H1 (cell line): ENCODE measurements around the gene BTBD9. TPM values are rescaled to one million over a fixed set of nuclear protein-coding genes. Genes with fewer than 3 reads are reported as not detected.

ENCODE experiments used
- CTCF ChIA-PET: fragments of 300-600 bp; sonication (Branson Sonifier 250); formaldehyde crosslinking; loops from one replicate; lab custom pipeline; 2021; ENCODE audit not compliant: partially characterized antibody; lab: Charles Lee
- POLR2A ChIA-PET: fragments of 300-600 bp; sonication (Branson Sonifier 250); formaldehyde crosslinking; loops from one replicate; lab custom pipeline; 2021; ENCODE audit warnings: inconsistent platforms; ENCODE audit not compliant: partially characterized antibody; lab: Charles Lee
- DNase-seq, 2 experiments: peaks; one replicate each; pipeline versions ENCODE4 v3.0.0 to v3.0.0-alpha.2; 2010 to 2022; ENCODE audit warnings: low spot score in 2 of 2, low read depth in 1 of 2, mixed read lengths in 1 of 2
- FAIRE-seq: peaks from 2 replicates; lab custom pipeline; 2011; peaks lifted over from hg19 to GRCh38; lab: Jason Lieb, UNC
- H2AFZ ChIP-seq: 2 replicates; pipeline ENCODE4 v1.8.1; 2012; ENCODE audit warnings: low read length, inconsistent platforms
- H2AK5ac ChIP-seq: 2 replicates; pipeline ENCODE4 v1.6.1; 2013; ENCODE audit warnings: low read depth, low read length
- H2BK120ac ChIP-seq: replicated peaks from 2 replicates; pipeline ENCODE3; 2013; ENCODE audit warnings: low read depth, low read length, inconsistent platforms
- H2BK12ac ChIP-seq: 2 replicates; pipeline ENCODE4 v1.6.1; 2013; ENCODE audit warnings: low read depth, low read length
- H2BK15ac ChIP-seq: 2 replicates; pipeline ENCODE4 v1.6.1; 2013; ENCODE audit warnings: low read length
- H2BK20ac ChIP-seq: 2 replicates; pipeline ENCODE4 v1.6.1; 2013; ENCODE audit warnings: low read length
- H2BK5ac ChIP-seq: 2 replicates; pipeline ENCODE4 v1.6.1; 2013; ENCODE audit warnings: low read depth, low read length
- H3K14ac ChIP-seq: 2 replicates; pipeline ENCODE4 v1.6.1; 2013; ENCODE audit warnings: inconsistent platforms; ENCODE audit not compliant: insufficient read length
- H3K18ac ChIP-seq: 2 replicates; pipeline ENCODE4 v1.6.1; 2013; ENCODE audit warnings: low read length; ENCODE audit errors: extremely low read depth
- H3K23ac ChIP-seq: 2 replicates; pipeline ENCODE4 v1.6.1; 2013; ENCODE audit warnings: inconsistent platforms; ENCODE audit not compliant: insufficient read length
- H3K23me2 ChIP-seq: 2 replicates; pipeline ENCODE4 v1.6.1; 2013; ENCODE audit warnings: low read depth, low read length
- H3K27ac ChIP-seq: 2 replicates; pipeline ENCODE4 v1.6.1; 2011; ENCODE audit warnings: low read depth, low read length, inconsistent platforms
- H3K27me3 ChIP-seq, 4 experiments: replicated peaks in 1 of 4; 1 replicate in 1 of 4; 2 replicates in 3 of 4; pipeline versions ENCODE4 v1.6.1 to v1.8.1; 2011 to 2013; ENCODE audit warnings: low read length in 3 of 4, mild to moderate bottlenecking in 3 of 4, inconsistent platforms in 2 of 4, mixed read lengths in 2 of 4, moderate library complexity in 1 of 4; ENCODE audit not compliant: control insufficient read depth in 3 of 4, insufficient read depth in 3 of 4; ENCODE audit errors: extremely low read depth in 1 of 4
- H3K36me3 ChIP-seq, 4 experiments: 2 replicates each; pipeline versions ENCODE4 v1.6.1 to v1.8.1; 2011 to 2013; ENCODE audit warnings: mild to moderate bottlenecking in 4 of 4, low read length in 3 of 4, moderate library complexity in 2 of 4, control low read depth in 1 of 4, inconsistent platforms in 1 of 4; ENCODE audit not compliant: insufficient read depth in 4 of 4, control insufficient read depth in 2 of 4
- H3K4ac ChIP-seq: replicated peaks from 2 replicates; pipeline ENCODE3; 2013; ENCODE audit warnings: low read length, low read depth, mixed read lengths, inconsistent platforms; ENCODE audit not compliant: insufficient read length
- H3K4me1 ChIP-seq, 4 experiments: replicated peaks in 1 of 4; 1 replicate in 1 of 4; 2 replicates in 3 of 4; pipeline versions ENCODE4 v1.6.1 to v1.8.1; 2011 to 2013; ENCODE audit warnings: low read length in 3 of 4, inconsistent platforms in 2 of 4, mixed read lengths in 1 of 4; ENCODE audit not compliant: insufficient read depth in 4 of 4, control insufficient read depth in 3 of 4
- H3K4me2 ChIP-seq, 2 experiments: 2 replicates each; pipeline versions ENCODE4 v1.6.1 to v1.8.1; 2011 to 2013; ENCODE audit warnings: low read depth in 2 of 2, low read length in 2 of 2, control low read depth in 1 of 2, inconsistent platforms in 1 of 2, mild to moderate bottlenecking in 1 of 2; ENCODE audit not compliant: insufficient read depth in 1 of 2
- H3K4me3 ChIP-seq, 4 experiments: fragments of 200-600, 300-600 bp in 1 of 4; sonication (generic), shearing (Covaris generic), sonication (Bioruptor Twin) in 1 of 4; 2 replicates each; pipeline versions ENCODE4 v1.5.1 to v1.8.1; 2011 to 2016; ENCODE audit warnings: low read length in 4 of 4, low read depth in 3 of 4, control low read depth in 2 of 4, inconsistent platforms in 2 of 4, mild to moderate bottlenecking in 2 of 4, mixed read lengths in 1 of 4, moderate library complexity in 1 of 4; ENCODE audit not compliant: insufficient read depth in 2 of 4; ENCODE audit errors: extremely low read depth in 1 of 4
- H3K56ac ChIP-seq: replicated peaks from 2 replicates; pipeline ENCODE3; 2013; ENCODE audit warnings: low read depth, mild to moderate bottlenecking, mixed read lengths, low read length, inconsistent platforms; ENCODE audit not compliant: insufficient read length
- H3K79me1 ChIP-seq: 2 replicates; pipeline ENCODE4 v1.6.1; 2013; ENCODE audit warnings: low read depth, low read length, control low read depth
- H3K79me2 ChIP-seq, 2 experiments: 2 replicates each; pipeline versions ENCODE4 v1.6.1 to v1.8.1; 2012 to 2013; ENCODE audit warnings: low read length in 2 of 2, mild to moderate bottlenecking in 2 of 2, inconsistent platforms in 1 of 2; ENCODE audit not compliant: insufficient read depth in 2 of 2, control insufficient read depth in 1 of 2
- H3K9ac ChIP-seq, 4 experiments: replicated peaks in 1 of 4; 1 replicate in 1 of 4; 2 replicates in 3 of 4; pipeline versions ENCODE4 v1.6.1 to v1.8.1; 2011 to 2013; ENCODE audit warnings: low read depth in 3 of 4, low read length in 3 of 4, control low read depth in 2 of 4, mild to moderate bottlenecking in 2 of 4, moderate library complexity in 2 of 4, inconsistent platforms in 1 of 4; ENCODE audit errors: extremely low read depth in 1 of 4
- H3K9me3 ChIP-seq, 2 experiments: 2 replicates each; pipeline versions ENCODE4 v1.6.1 to v1.8.1; 2012 to 2013; ENCODE audit warnings: mild to moderate bottlenecking in 2 of 2, moderate library complexity in 2 of 2, control low read depth in 1 of 2, inconsistent platforms in 1 of 2, low read depth in 1 of 2, low read length in 1 of 2, mixed read lengths in 1 of 2; ENCODE audit not compliant: insufficient read depth in 2 of 2
- H4K20me1 ChIP-seq, 2 experiments: replicated peaks in 1 of 2; 2 replicates each; pipeline versions ENCODE3 to v1.8.1; 2011 to 2013; ENCODE audit warnings: inconsistent platforms in 2 of 2, low read length in 2 of 2, mild to moderate bottlenecking in 1 of 2; ENCODE audit not compliant: insufficient read depth in 2 of 2, control insufficient read depth in 1 of 2
- H4K5ac ChIP-seq: 2 replicates; pipeline ENCODE4 v1.6.1; 2013; ENCODE audit warnings: low read length, low read depth, mixed read lengths, inconsistent platforms; ENCODE audit not compliant: insufficient read length
- H4K8ac ChIP-seq: 2 replicates; pipeline ENCODE4 v1.8.0; 2013; ENCODE audit warnings: mild to moderate bottlenecking, moderate library complexity, low read length, inconsistent platforms; ENCODE audit not compliant: insufficient read depth; ENCODE audit errors: extremely low read depth
- H4K91ac ChIP-seq: replicated peaks from 2 replicates; pipeline ENCODE3; 2013; ENCODE audit warnings: low read length, mixed read lengths, inconsistent platforms; ENCODE audit not compliant: insufficient read length
- CTBP2 ChIP-seq: IDR thresholded peaks from 2 replicates; pipeline ENCODE4 v1.7.0; 2011; ENCODE audit warnings: borderline replicate concordance, mild to moderate bottlenecking, moderate library complexity, mixed read lengths, low read length; ENCODE audit not compliant: insufficient read depth, insufficient read length
- HDAC6 ChIP-seq: IDR thresholded peaks from one replicate; pipeline ENCODE4 v1.7.1; 2012; ENCODE audit warnings: low read depth, mild to moderate bottlenecking, inconsistent platforms, low read length, moderate library complexity
- SRF ChIP-seq: IDR thresholded peaks from 2 replicates; pipeline ENCODE4 v1.6.1; 2011; ENCODE audit warnings: mild to moderate bottlenecking, low read depth, low read length, moderate library complexity
- TEAD4 ChIP-seq: IDR thresholded peaks from 2 replicates; pipeline ENCODE4 v1.6.1; 2012; ENCODE audit warnings: low read depth, low read length, inconsistent platforms, mixed read lengths
- WGBS, 2 experiments: shearing (Covaris generic) in 1 of 2; methylation state at CpG; one replicate each; pipeline versions ENCODE4 v1.1.6 to v1.1.7; 2013 to 2015; ENCODE audit warnings: low lambda C conversion rate in 2 of 2, mixed read lengths in 2 of 2, inconsistent platforms in 1 of 2, low coverage in 1 of 2, missing lambda C conversion rate in 1 of 2; ENCODE audit not compliant: insufficient replicate concordance in 2 of 2, insufficient coverage in 1 of 2, insufficient read length in 1 of 2; ENCODE audit errors: extremely low coverage in 1 of 2, missing lambda C conversion rate in 1 of 2; 5-methylcytosine and 5-hydroxymethylcytosine counted together
- polyA plus RNA-seq, 7 experiments: library from polyadenylated mRNA; depleted of rRNA in 3 of 7; stranded (reverse) in 5 of 7; unstranded in 2 of 7; fragments of >200 nt in 5 of 7; fragments of 200-250 nt in 2 of 7; gene quantifications; 1 replicate in 5 of 7; 2 replicates in 1 of 7; 4 replicates in 1 of 7; pipeline versions ENCODE4 v1.2.1 to v1.2.3, GENCODE V29; 2011 to 2013; ENCODE audit warnings: missing spikeins in 2 of 7, mixed read lengths in 2 of 7
- total RNA-seq: library from RNA; stranded (reverse); fragmentation: NEBNext Ultra II Directional; extraction: Animal tissue kit (Norgen Biotek cat#: 25700); gene quantifications from 2 replicates; pipeline ENCODE4 v1.2.1, GENCODE V29; 2021
- TF ChIP-seq, protein P1 (sequence below): IDR thresholded peaks from 2 replicates; pipeline ENCODE4 v1.6.1; 2011; ENCODE audit warnings: low read length, improper control_type of control experiment

BTBD9 gene
- total and polyA plus RNA-seq, 2 of the 8 experiments (the other 6 are each of a cell fraction or from before 2014, with no cell fraction given) = 0.92 to 4.1 TPM

DNA sequence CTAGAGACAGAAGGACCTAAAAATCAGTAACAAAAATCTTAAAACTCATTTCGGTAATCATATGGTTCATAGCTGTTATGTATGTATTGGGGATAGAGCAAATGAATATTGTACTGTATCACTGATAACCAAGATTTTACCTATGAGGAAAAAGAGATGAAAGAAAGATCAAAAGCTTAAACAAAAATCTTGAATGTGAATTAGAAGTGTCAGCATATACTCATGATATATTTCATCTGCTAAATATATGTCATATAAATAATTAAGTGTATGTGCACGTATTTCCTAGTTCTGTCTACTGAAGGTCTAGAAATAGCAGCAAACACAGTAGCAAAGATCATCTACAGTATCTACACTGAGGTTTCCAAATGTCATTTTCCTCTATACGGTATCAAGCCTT lies 299.8 kb downstream of the BTBD9 start:
- Histone ChIP-seq H2AK5ac (no peak overlapping the region), H2AFZ (no peak overlapping the region), H4K5ac (no peak overlapping the region), H3K56ac (no peak overlapping the region), H3K27ac (no peak overlapping the region), H3K27me3 (no peaks in the 10 kb centered on the region), H2BK12ac (no peak overlapping the region), H3K9ac (no peak overlapping the region)
- DNase-seq = no peak
- 85% methylated on average over 3 of the region's 3 CpGs; no CpG with 5 or more reads in 1 of the 2 experiments for WGBS, 2 experiments
- TF ChIP-seq SRF (no peak), HDAC6 (no peak), CTBP2 (no peak), TEAD4 (no peak)
- TF ChIP-seq, protein P1, sequence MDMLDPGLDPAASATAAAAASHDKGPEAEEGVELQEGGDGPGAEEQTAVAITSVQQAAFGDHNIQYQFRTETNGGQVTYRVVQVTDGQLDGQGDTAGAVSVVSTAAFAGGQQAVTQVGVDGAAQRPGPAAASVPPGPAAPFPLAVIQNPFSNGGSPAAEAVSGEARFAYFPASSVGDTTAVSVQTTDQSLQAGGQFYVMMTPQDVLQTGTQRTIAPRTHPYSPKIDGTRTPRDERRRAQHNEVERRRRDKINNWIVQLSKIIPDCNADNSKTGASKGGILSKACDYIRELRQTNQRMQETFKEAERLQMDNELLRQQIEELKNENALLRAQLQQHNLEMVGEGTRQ = no peak
- TF ChIP-seq, all 59 proteins: peak for 0
- ChIA-PET CTCF (no interaction called here), POLR2A (no interaction called here)
- H4K91ac ChIP-seq = no peak overlapping the region
- H2BK15ac ChIP-seq = no peak overlapping the region
- H3K14ac ChIP-seq = no peak overlapping the region
- no peaks in the 10 kb centered on the region; the same call in 1 of the 2 replicates for H3K23me2 ChIP-seq
- H3K4me1 ChIP-seq = 0 out of 7 replicates have a peak, but pooled peaks cover 0 to 1% (median 0%) of the 10 kb centered on the region in 4 experiments
- H4K8ac ChIP-seq = no peak overlapping the region
- no peak overlapping the region for H2BK120ac ChIP-seq
- H3K4ac ChIP-seq = no peak overlapping the region
- no peaks in the 10 kb centered on the region for H3K36me3 ChIP-seq
- no peak overlapping the region for H3K23ac ChIP-seq
- no peak overlapping the region for H2BK20ac ChIP-seq
- H3K18ac ChIP-seq = no peak overlapping the region
- no peak for FAIRE-seq
- no peaks in the 10 kb centered on the region for H3K79me2 ChIP-seq
- no peak overlapping the region for H3K4me3 ChIP-seq
- no peaks in the 10 kb centered on the region for H3K79me1 ChIP-seq
- no peaks in the 10 kb centered on the region for H4K20me1 ChIP-seq
- no peak overlapping the region for H3K4me2 ChIP-seq
- no peak overlapping the region for H2BK5ac ChIP-seq
- no peaks in the 10 kb centered on the region for H3K9me3 ChIP-seq
